B cell (primary cell): ENCODE results near the gene EFCAB13. TPM values are rescaled to one million over a fixed set of nuclear protein-coding genes. Genes with fewer than 3 reads are reported as not detected.

Source experiments
- ATAC-seq: fragments of 200-7000 bp; cut with Tn5 transposase; one replicate; pipeline ENCODE4 v1.10.0; 2021; ENCODE audit warnings: low read depth, mild to moderate bottlenecking, moderate number of reproducible peaks, moderate library complexity
- CTCF ChIA-PET: fragments of 350-600 bp; sonication (Branson Sonifier 250); formaldehyde crosslinking; loops from one replicate; lab custom pipeline; 2021; ENCODE audit warnings: antibody characterized with exemption, inconsistent platforms; lab: Charles Lee
- POLR2A ChIA-PET: fragments of 350-600 bp; sonication (Branson Sonifier 250); formaldehyde crosslinking; loops from one replicate; lab custom pipeline; 2021; ENCODE audit warnings: antibody characterized with exemption; lab: Charles Lee
- DNase-seq: peaks from one replicate; pipeline ENCODE4 v3.0.0; 2013
- H2AFZ ChIP-seq: 2 replicates; pipeline ENCODE4 v1.6.1; 2012; ENCODE audit warnings: mild to moderate bottlenecking, low read depth, low read length; ENCODE audit not compliant: insufficient read depth, poor library complexity, severe bottlenecking
- H3K27ac ChIP-seq, 2 donors: 1 replicate in 1 of 2; 2 replicates in 1 of 2; pipeline ENCODE4 v1.5.1; 2012 to 2013; ENCODE audit warnings: low read length in 2 of 2, mild to moderate bottlenecking in 2 of 2, moderate library complexity in 1 of 2
- H3K27me3 ChIP-seq, 4 experiments: fragments of 200-600 bp in 1 of 4; sonication (generic) in 1 of 4; replicated peaks in 1 of 4; 1 replicate in 2 of 4; 2 replicates in 2 of 4; pipeline versions ENCODE4 v1.6.1 to v1.7.0; 2013 to 2016; ENCODE audit warnings: low read length in 3 of 4, mild to moderate bottlenecking in 2 of 4, mixed read lengths in 1 of 4, moderate library complexity in 1 of 4; ENCODE audit not compliant: insufficient read depth in 4 of 4, control insufficient read depth in 3 of 4; ENCODE audit errors: control extremely low read depth in 1 of 4
- H3K36me3 ChIP-seq, 2 experiments: replicated peaks in 1 of 2; 1 replicate in 1 of 2; 2 replicates in 1 of 2; pipeline versions ENCODE4 v1.6.1 to v1.7.1; 2013; ENCODE audit warnings: low read length in 1 of 2; ENCODE audit not compliant: insufficient read depth in 2 of 2, control insufficient read depth in 1 of 2; ENCODE audit errors: control extremely low read depth in 1 of 2, extremely low read depth in 1 of 2
- H3K4me1 ChIP-seq, 2 donors: fragments of 200-600 bp in 1 of 2; sonication (generic) in 1 of 2; 1 replicate in 1 of 2; 2 replicates in 1 of 2; pipeline versions ENCODE4 v1.5.1 to v1.6.1; 2013 to 2017; ENCODE audit warnings: low read length in 2 of 2; ENCODE audit not compliant: control insufficient read depth in 2 of 2, insufficient read depth in 2 of 2
- H3K4me2 ChIP-seq: replicated peaks from 2 replicates; pipeline ENCODE3; 2012; ENCODE audit warnings: mild to moderate bottlenecking, low read depth, low read length; ENCODE audit not compliant: poor library complexity, severe bottlenecking
- H3K4me3 ChIP-seq, 5 experiments: fragments of 200-600 bp in 1 of 5; sonication (generic) in 1 of 5; 1 replicate in 3 of 5; 2 replicates in 2 of 5; pipeline versions ENCODE4 v1.5.1 to v1.7.0; 2011 to 2016; ENCODE audit warnings: low read length in 4 of 5, mild to moderate bottlenecking in 4 of 5, low read depth in 2 of 5, control low read depth in 1 of 5, moderate library complexity in 1 of 5; ENCODE audit not compliant: insufficient read depth in 1 of 5; ENCODE audit errors: control extremely low read depth in 1 of 5, extremely low read depth in 1 of 5
- H3K79me2 ChIP-seq: fragments of 200-600 bp; sonication (generic); one replicate; pipeline ENCODE4 v1.6.0; 2016; ENCODE audit warnings: low read length; ENCODE audit not compliant: control insufficient read depth, insufficient read depth
- H3K9ac ChIP-seq: fragments of 200-600 bp; sonication (generic); 2 replicates; pipeline ENCODE4 v1.6.1; 2017; ENCODE audit warnings: mild to moderate bottlenecking, low read length, moderate library complexity
- H3K9me3 ChIP-seq, 3 donors: one replicate each; pipeline versions ENCODE4 v1.6.1 to v1.7.1; 2013; ENCODE audit warnings: low read length in 2 of 3; ENCODE audit not compliant: control insufficient read depth in 2 of 3, insufficient read depth in 1 of 3; ENCODE audit errors: control extremely low read depth in 1 of 3
- H4K20me1 ChIP-seq: 2 replicates; pipeline ENCODE4 v1.6.0; 2012; ENCODE audit warnings: mild to moderate bottlenecking, low read length; ENCODE audit not compliant: insufficient read depth, control insufficient read depth, poor library complexity, severe bottlenecking
- H3K27ac Mint-ChIP-seq: one replicate; pipeline ENCODE4 v1.8.0; 2021; ENCODE audit warnings: mixed read lengths
- H3K27me3 Mint-ChIP-seq: one replicate; pipeline ENCODE4 v1.8.0; 2021; ENCODE audit warnings: mixed read lengths
- H3K4me1 Mint-ChIP-seq: one replicate; pipeline ENCODE4 v1.8.0; 2021; ENCODE audit warnings: mixed read lengths
- H3K4me3 Mint-ChIP-seq: one replicate; pipeline ENCODE4 v1.8.0; 2021; ENCODE audit warnings: mixed read lengths
- H3K9me3 Mint-ChIP-seq: one replicate; pipeline ENCODE4 v1.8.0; 2022; ENCODE audit warnings: mixed read lengths; ENCODE audit not compliant: insufficient read depth
- EZH2 ChIP-seq: IDR thresholded peaks from 2 replicates; pipeline ENCODE4 v1.6.1; 2012; ENCODE audit warnings: borderline replicate concordance, low read depth, mild to moderate bottlenecking, moderate library complexity, low read length; ENCODE audit not compliant: insufficient read depth, poor library complexity, severe bottlenecking
- WGBS: methylation state at CpG from one replicate; pipeline ENCODE4 v1.1.5; 2013; ENCODE audit warnings: missing lambda C conversion rate; ENCODE audit not compliant: insufficient coverage; 5-methylcytosine and 5-hydroxymethylcytosine counted together
- intact Hi-C: fragments of 100-400 bp; cut with micrococcal nuclease; formaldehyde crosslinking; loops from one replicate; pipeline ENCODE4 v1.10.0; 2022
- polyA plus RNA-seq: library from polyadenylated mRNA; depleted of rRNA; stranded (reverse); fragments of >200 nt; gene quantifications from 2 replicates; pipeline ENCODE4 v1.2.3, GENCODE V29; 2012
- total RNA-seq, 2 donors: library from RNA; stranded (reverse); fragments of 120-200 nt in 1 of 2; gene quantifications; 1 replicate in 1 of 2; 2 replicates in 1 of 2; pipeline versions ENCODE4 v1.2.3 to v1.2.4, GENCODE V29; 2013 to 2022
- TF ChIP-seq, protein P1 (sequence below): fragments of 200-600 bp; IDR thresholded peaks from one replicate; pipeline ENCODE4 v1.8.0; 2022; ENCODE audit warnings: antibody characterized with exemption, mild to moderate bottlenecking

EFCAB13 gene
- total and polyA plus RNA-seq, 2 donors (not counting 1 experiment from before 2014, with no cell fraction given) = 5.4 to 86.5 TPM

GRCh38 chr17:47300718-47301117, 23.0 kb upstream of the EFCAB13 start:
- H3K9ac ChIP-seq = no peak overlapping the region
- no peak overlapping the region for H3K27ac ChIP-seq
- no peak overlapping the region for H3K4me3 ChIP-seq
- H3K4me1 ChIP-seq = peaks cover 6% of the 10 kb centered on the region in 2 donors
- Mint-ChIP-seq H3K27ac (no peak overlapping the region), H3K27me3 (no peaks in the 10 kb centered on the region), H3K4me1 (peaks cover 15% of the 10 kb centered on the region), H3K9me3 (peaks cover 5% of the 10 kb centered on the region), H3K4me3 (no peak overlapping the region)
- H3K4me2 ChIP-seq = no peak overlapping the region
- WGBS = no CpG with 5 or more reads among the region's 1 CpG
- no peaks in the 10 kb centered on the region for H4K20me1 ChIP-seq
- intact Hi-C loops = no loop called here
- TF ChIP-seq EZH2 = no peak
- TF ChIP-seq, protein P1, sequence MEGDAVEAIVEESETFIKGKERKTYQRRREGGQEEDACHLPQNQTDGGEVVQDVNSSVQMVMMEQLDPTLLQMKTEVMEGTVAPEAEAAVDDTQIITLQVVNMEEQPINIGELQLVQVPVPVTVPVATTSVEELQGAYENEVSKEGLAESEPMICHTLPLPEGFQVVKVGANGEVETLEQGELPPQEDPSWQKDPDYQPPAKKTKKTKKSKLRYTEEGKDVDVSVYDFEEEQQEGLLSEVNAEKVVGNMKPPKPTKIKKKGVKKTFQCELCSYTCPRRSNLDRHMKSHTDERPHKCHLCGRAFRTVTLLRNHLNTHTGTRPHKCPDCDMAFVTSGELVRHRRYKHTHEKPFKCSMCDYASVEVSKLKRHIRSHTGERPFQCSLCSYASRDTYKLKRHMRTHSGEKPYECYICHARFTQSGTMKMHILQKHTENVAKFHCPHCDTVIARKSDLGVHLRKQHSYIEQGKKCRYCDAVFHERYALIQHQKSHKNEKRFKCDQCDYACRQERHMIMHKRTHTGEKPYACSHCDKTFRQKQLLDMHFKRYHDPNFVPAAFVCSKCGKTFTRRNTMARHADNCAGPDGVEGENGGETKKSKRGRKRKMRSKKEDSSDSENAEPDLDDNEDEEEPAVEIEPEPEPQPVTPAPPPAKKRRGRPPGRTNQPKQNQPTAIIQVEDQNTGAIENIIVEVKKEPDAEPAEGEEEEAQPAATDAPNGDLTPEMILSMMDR = no peak
- no peaks in the 10 kb centered on the region for H3K36me3 ChIP-seq
- ChIA-PET CTCF (interaction anchor here (0.9 to 3.4 kb wide), 4 partner anchors 10 to 16 kb away, joined by 3 to 12 read pairs (median 4); no protein-coding TSS in a partner anchor), POLR2A (interaction anchor here (1.1 kb wide), 1 partner anchor 11 kb away, joined by 3 read pairs; no protein-coding TSS in a partner anchor)
- no peaks in the 10 kb centered on the region for H3K79me2 ChIP-seq
- no peak for DNase-seq
- H3K9me3 ChIP-seq = peaks cover 0 to 8% (median 5%) of the 10 kb centered on the region in 3 donors
- ATAC-seq = no peak
- no peak overlapping the region for H2AFZ ChIP-seq
- H3K27me3 ChIP-seq = no peaks in the 10 kb centered on the region

GRCh38 chr17:47301161-47301560, 22.6 kb upstream of the EFCAB13 start:
- Mint-ChIP-seq H3K27ac (no peak overlapping the region), H3K4me1 (peaks cover 12% of the 10 kb centered on the region), H3K4me3 (no peak overlapping the region), H3K9me3 (peaks cover 5% of the 10 kb centered on the region), H3K27me3 (no peaks in the 10 kb centered on the region)
- intact Hi-C loops = no loop called here
- CTCF ChIA-PET = interaction anchor here (0.9 to 3.4 kb wide), 4 partner anchors 11 to 15 kb away, joined by 3 to 12 read pairs (median 4); no protein-coding TSS in a partner anchor
- no peak overlapping the region for H3K4me3 ChIP-seq
- ATAC-seq (no peak), DNase-seq (no peak)
- H3K4me1 ChIP-seq = peaks cover 6% of the 10 kb centered on the region in 2 donors
- H3K27me3 ChIP-seq = no peaks in the 10 kb centered on the region
- no peak overlapping the region for H3K27ac ChIP-seq
- H4K20me1 ChIP-seq = no peaks in the 10 kb centered on the region
- no peak overlapping the region for H3K4me2 ChIP-seq
- WGBS = 67% methylated on average over 2 of the region's 3 CpGs
- POLR2A ChIA-PET = interaction anchor here (1.1 kb wide), 1 partner anchor 12 kb away, joined by 3 read pairs; no protein-coding TSS in a partner anchor
- no peak overlapping the region for H3K9ac ChIP-seq
- no peaks in the 10 kb centered on the region for H3K36me3 ChIP-seq
- H3K79me2 ChIP-seq = no peaks in the 10 kb centered on the region
- peaks cover 0 to 8% (median 5%) of the 10 kb centered on the region in 3 donors for H3K9me3 ChIP-seq
- TF ChIP-seq, protein P1 = no peak
- TF ChIP-seq EZH2 = no peak
- no peak overlapping the region for H2AFZ ChIP-seq
